CD4-positive, alpha-beta T cell treated with Interleukin-6 at 100 ng/mL for 8 hours (primary cell): Measurements from ENCODE around the gene MBD5.

Experiments used
- DNase-seq: peaks from one replicate; pipeline ENCODE4 v3.0.0-alpha.2; 2020; ENCODE audit warnings: mixed read lengths, low spot score

MBD5 gene

DNA sequence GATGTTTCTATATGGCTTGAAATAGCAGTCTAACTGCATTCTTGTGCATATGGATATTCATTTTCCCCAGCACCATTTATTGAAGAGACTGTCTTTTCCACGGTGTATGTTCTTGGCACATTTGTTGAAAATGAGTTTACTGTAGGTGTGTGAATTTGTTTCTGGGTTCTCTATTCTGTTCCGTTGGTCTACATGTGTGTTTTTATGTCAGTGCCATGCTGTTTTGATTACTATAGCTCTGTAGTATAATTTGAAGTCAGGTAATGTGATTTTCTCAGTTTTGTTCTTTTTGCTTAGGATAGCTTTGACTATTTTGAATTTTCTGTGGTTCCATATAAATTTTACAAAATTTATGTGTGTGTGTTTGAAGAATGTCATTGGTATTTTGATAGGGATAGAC lies 201.0 kb downstream of the MBD5 start:
- no peak for DNase-seq

DNA sequence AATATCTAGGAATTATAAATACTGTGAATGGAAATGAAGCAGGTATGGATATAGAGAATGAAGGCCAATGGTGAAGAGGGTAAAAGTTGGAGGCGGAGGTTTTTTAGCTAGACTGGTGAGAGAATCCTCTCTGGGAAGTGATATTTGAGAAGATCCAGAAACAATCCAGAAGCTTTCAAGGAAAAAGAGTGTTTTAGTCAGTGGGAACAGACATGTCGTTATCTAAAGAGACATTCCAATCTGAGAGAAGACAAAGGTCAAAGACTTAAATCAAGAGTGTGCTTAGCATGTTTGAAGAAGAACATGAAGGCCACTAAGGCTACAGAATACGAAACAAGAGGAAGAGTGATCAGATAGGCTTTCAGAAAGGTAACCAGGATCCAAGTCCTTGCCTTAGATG lies 211.0 kb downstream of the MBD5 start:
- DNase-seq = no peak

DNA sequence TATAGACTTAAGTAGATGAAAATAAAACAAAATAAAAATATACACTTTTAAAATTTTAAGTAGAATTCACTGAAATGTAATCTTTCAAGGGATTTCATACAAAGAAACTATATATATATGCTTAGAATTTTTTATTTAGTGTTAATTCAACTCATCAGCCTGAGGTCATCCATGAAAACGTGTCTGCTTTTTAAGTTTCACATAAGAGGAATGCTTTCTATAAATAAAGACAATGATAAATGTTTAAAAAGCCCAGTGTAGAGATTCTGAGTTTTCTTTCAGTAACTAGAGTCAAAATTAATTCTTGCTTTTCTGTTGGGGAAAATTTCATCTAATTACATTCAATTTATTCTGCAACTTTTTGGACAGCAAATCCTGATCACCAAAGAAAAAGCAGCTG lies 213.3 kb downstream of the MBD5 start:
- DNase-seq = no peak

- no peak for DNase-seq
These were observed 217.0 kb downstream of the MBD5 start for GRCh38 chr2:148237911-148238310.

- no peak for DNase-seq
These were observed 217.7 kb downstream of the MBD5 start for GRCh38 chr2:148238561-148238960.

- no peak for DNase-seq
These were observed 219.9 kb downstream of the MBD5 start for GRCh38 chr2:148240838-148241237.

DNA sequence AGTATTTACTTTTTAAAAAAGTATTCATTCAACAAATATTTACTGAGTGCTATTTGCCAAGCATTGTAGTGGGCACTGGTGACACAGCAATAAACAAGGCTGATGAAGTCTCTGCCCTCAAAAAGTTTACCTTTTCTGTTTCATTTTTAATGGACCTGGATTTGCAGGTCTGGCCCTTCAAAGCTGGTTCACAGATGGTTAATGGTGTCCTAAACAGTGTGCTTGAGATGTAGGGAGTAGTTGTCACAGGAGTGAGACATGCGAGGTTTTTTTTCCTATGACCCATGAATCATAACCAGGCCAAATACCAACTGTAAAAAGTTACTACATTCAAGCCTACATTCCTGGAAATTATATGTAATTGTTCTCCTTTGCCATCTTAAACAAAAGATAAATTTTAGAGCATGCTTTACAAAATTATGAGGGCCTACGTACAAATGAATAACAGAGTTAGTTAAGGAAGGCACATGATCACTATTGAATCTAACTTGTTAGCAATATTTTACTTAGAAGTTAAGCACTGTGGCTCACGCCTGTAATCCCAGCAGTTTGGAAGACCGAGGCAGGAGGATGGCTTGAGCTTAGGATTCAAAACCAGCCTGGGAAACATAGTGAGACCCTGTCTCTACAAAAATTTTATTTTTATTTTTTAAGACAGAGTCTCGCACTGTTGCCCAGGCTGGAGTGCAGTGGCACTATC lies 223.9 kb downstream of the MBD5 start:
- DNase-seq = no peak

DNA sequence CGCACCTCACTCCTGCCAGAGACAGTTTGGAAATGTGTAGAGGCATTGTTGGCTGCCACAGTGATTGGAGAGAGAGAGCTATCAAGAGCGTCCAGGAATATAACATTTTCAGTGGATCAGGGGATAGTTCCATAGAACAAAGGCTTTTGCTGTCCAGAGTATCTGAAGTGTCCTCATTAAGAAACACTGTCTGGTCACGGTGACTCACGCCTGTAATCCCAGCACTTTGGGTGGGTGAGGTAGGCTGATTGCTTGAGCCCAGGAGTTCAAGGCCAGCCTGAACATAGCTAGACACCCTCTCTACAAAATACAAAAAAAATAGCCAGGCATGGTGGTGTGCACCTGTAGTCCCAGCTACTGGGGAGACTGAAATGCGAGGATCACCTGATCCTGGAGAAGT lies 231.1 kb downstream of the MBD5 start:
- no peak for DNase-seq

DNA sequence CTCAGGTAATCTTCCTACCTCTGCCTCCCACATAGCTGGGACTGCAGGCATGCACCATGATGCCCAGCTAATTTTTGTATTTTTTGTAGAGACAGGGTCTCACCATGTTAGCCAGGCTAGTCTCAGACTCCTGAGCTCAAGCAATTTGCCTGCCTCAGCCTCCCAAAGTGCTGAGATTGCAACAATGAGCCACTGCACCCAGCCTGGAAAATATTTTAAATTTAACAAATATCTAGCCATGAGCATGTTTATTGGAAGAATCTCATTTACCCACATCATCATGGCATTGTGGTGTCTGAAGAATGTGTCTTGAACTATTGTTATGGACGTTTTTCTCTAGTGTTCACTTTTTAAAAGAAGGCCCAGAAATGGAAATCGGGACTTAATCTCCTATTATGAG lies 231.8 kb downstream of the MBD5 start:
- DNase-seq = no peak

DNA sequence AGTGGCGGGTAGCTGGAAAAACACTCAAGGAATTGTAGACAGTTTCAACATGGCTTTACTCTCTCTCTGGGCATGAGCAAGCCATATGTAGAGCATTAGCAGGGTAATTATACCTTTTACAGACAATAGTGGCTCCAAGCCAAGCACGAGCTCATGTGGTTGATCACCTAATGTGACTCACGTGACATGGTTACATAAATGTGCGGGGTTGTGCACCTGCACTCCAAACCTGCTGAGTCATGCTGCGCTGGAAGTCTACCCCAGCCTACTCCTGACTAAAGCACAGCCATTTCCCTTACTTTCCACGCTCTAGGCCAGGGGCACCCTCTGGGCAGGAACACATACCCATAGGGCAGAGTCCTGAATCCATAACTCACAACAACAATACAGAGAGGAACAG lies 232.8 kb downstream of the MBD5 start:
- no peak for DNase-seq

GRCh38 chr2:148255929-148256328 lies 235.0 kb downstream of the MBD5 start:
- DNase-seq = no peak

- no peak for DNase-seq
These were observed 236.4 kb downstream of the MBD5 start for GRCh38 chr2:148257276-148257675.

- no peak for DNase-seq
These were observed 237.2 kb downstream of the MBD5 start for GRCh38 chr2:148258124-148258523.

- DNase-seq = no peak
These were observed 238.8 kb downstream of the MBD5 start for GRCh38 chr2:148259674-148260073.

- no peak for DNase-seq
These were observed 243.0 kb downstream of the MBD5 start for GRCh38 chr2:148263890-148264289.

- no peak for DNase-seq
These were observed 252.3 kb downstream of the MBD5 start for GRCh38 chr2:148273158-148273691.

DNA sequence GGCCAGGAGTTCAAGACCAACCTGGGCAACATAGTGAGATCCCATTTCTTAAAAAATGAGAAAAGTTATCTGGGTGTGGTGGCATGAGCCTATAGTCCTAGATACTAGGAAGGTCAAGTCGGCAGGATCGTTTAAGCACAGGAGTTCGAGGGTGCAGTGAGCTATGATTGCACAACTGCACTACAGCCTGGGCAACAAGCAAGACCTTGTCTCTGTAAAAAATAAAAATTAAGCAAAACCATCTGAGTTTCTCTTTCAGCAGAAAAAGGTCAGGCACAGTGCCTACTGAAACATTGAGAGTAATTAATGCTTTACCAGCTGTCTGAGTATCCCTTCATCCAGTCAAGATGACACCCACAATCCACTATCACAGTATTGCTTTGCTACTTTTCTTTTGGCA lies 258.3 kb downstream of the MBD5 start:
- no peak for DNase-seq

- no peak for DNase-seq
These were observed 261.3 kb downstream of the MBD5 start for GRCh38 chr2:148282201-148282600.

DNA sequence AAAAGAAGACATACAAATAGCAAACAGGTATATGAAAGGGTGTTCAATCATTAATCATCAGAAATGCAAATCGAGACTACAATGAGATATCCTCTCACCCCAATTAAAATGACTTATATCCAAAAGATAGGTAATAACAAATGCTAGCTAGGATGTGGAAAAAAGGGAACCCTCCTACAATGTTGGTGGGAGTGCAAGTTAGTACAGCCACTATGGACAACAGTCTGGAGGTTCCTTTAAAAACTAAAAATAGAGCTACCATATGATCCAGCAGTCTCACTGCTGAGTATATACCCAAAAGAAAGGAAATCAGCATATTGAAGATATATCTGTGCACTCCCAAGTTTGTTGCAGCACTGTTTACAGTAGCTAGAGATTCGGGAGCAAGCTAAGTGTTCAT lies 271.5 kb downstream of the MBD5 start:
- DNase-seq = no peak

DNA sequence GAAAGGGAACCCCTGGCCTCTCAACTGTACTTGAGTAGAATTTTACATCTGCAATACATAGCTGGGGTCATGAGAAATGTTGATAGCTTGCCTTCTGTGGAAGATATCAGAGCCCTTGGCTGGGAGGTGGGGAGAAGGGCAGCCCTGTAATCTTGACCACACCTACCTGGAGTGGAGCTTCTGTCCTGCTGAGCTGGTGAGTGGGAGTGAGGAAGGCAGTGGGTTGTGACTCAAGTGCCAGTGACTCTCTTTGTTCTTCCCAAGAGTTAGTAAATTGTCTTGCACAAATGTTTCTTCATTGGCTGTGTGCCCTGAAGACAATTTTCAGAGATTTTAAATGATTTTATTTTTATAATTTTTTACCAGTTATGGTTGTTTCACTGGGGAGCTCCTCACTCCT lies 277.3 kb downstream of the MBD5 start:
- DNase-seq = no peak

DNA sequence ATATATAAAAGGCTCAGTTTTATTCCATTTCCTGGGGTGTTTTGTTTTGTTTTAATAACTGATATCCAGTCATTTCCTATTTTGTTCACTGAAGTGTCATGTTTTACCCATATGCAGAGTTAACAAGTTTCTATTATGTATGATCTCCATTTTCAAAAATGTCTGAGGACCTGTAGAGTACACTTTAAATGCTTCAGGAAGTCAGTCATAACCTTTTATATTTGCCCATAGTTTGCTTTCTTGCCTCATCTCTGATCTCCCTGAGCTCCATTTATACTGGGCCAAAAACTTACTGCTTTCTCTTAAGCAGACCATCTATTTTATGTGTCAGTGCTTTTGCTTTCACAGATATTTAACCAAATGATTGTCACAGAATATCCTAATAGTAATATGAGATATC lies 278.7 kb downstream of the MBD5 start:
- DNase-seq = no peak

GRCh38 chr2:148300544-148300943 lies 279.7 kb downstream of the MBD5 start:
- no peak for DNase-seq

- no peak for DNase-seq
These were observed 280.5 kb downstream of the MBD5 start for GRCh38 chr2:148301362-148301761.

DNA sequence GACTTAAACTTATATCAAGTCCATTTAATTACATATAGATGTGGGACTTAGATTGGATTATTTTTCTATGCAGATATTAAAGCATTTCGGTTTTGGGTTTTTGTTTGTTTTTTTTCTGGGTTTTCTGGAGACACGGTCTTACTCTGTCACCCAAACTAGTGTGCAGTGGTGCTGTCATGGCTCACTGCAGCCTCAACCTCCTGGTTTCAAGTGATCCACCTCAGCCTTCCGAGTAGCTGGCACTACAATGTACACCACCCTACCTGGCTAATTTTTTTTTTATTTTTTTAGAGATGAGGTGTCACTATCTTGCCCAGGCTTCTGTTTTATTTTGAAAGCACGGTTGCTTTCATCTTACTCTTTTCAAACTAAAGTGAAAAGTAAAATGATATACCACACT lies 281.6 kb downstream of the MBD5 start:
- DNase-seq = no peak
